ENCODE results near the gene ZFPL1. TPM values are rescaled to one million over a fixed set of nuclear protein-coding genes. Genes with fewer than 3 reads are reported as not detected.
A peak's percentile ranks its signal among the peaks of the same experiment; 100 is the strongest.

Gene ZFPL1
- total and polyA plus RNA-seq, 9 of the 15 experiments (the other 6 are each of a cell fraction or from before 2014, with no cell fraction given): 3.7 to 37.5 (median 22.7) TPM

DNA sequence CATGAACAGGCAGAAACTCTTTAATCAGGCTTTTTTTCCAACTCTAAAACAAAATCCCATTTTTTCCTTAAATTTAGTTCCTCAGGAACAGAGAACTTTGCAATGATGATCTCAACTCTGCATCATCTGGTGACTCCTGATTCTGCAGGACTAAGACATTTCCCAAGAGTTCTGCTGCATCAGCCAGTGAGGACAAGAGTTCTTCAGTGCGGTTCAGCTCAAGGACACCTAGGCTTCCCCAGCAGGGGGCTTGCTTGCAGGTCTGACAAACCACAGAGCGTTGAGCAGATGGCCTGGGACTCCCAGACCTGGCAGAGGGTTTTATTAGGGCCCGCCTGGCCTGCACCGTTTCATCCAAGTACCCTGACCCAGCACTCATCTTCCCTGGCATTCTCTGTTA lies 6.6 kb upstream of the ZFPL1 start (continued):
- TF ChIP-seq, protein P1, sequence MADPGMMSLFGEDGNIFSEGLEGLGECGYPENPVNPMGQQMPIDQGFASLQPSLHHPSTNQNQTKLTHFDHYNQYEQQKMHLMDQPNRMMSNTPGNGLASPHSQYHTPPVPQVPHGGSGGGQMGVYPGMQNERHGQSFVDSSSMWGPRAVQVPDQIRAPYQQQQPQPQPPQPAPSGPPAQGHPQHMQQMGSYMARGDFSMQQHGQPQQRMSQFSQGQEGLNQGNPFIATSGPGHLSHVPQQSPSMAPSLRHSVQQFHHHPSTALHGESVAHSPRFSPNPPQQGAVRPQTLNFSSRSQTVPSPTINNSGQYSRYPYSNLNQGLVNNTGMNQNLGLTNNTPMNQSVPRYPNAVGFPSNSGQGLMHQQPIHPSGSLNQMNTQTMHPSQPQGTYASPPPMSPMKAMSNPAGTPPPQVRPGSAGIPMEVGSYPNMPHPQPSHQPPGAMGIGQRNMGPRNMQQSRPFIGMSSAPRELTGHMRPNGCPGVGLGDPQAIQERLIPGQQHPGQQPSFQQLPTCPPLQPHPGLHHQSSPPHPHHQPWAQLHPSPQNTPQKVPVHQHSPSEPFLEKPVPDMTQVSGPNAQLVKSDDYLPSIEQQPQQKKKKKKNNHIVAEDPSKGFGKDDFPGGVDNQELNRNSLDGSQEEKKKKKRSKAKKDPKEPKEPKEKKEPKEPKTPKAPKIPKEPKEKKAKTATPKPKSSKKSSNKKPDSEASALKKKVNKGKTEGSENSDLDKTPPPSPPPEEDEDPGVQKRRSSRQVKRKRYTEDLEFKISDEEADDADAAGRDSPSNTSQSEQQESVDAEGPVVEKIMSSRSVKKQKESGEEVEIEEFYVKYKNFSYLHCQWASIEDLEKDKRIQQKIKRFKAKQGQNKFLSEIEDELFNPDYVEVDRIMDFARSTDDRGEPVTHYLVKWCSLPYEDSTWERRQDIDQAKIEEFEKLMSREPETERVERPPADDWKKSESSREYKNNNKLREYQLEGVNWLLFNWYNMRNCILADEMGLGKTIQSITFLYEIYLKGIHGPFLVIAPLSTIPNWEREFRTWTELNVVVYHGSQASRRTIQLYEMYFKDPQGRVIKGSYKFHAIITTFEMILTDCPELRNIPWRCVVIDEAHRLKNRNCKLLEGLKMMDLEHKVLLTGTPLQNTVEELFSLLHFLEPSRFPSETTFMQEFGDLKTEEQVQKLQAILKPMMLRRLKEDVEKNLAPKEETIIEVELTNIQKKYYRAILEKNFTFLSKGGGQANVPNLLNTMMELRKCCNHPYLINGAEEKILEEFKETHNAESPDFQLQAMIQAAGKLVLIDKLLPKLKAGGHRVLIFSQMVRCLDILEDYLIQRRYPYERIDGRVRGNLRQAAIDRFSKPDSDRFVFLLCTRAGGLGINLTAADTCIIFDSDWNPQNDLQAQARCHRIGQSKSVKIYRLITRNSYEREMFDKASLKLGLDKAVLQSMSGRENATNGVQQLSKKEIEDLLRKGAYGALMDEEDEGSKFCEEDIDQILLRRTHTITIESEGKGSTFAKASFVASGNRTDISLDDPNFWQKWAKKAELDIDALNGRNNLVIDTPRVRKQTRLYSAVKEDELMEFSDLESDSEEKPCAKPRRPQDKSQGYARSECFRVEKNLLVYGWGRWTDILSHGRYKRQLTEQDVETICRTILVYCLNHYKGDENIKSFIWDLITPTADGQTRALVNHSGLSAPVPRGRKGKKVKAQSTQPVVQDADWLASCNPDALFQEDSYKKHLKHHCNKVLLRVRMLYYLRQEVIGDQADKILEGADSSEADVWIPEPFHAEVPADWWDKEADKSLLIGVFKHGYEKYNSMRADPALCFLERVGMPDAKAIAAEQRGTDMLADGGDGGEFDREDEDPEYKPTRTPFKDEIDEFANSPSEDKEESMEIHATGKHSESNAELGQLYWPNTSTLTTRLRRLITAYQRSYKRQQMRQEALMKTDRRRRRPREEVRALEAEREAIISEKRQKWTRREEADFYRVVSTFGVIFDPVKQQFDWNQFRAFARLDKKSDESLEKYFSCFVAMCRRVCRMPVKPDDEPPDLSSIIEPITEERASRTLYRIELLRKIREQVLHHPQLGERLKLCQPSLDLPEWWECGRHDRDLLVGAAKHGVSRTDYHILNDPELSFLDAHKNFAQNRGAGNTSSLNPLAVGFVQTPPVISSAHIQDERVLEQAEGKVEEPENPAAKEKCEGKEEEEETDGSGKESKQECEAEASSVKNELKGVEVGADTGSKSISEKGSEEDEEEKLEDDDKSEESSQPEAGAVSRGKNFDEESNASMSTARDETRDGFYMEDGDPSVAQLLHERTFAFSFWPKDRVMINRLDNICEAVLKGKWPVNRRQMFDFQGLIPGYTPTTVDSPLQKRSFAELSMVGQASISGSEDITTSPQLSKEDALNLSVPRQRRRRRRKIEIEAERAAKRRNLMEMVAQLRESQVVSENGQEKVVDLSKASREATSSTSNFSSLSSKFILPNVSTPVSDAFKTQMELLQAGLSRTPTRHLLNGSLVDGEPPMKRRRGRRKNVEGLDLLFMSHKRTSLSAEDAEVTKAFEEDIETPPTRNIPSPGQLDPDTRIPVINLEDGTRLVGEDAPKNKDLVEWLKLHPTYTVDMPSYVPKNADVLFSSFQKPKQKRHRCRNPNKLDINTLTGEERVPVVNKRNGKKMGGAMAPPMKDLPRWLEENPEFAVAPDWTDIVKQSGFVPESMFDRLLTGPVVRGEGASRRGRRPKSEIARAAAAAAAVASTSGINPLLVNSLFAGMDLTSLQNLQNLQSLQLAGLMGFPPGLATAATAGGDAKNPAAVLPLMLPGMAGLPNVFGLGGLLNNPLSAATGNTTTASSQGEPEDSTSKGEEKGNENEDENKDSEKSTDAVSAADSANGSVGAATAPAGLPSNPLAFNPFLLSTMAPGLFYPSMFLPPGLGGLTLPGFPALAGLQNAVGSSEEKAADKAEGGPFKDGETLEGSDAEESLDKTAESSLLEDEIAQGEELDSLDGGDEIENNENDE (IDR thresholded peaks at IDR 0.05; ENCODE audit: low read depth, low read length): no peak
- TF ChIP-seq NELFE (IDR thresholded peaks at IDR 0.05; ENCODE audit: insufficient read depth, insufficient read length): no peak
- TF ChIP-seq, protein P2, sequence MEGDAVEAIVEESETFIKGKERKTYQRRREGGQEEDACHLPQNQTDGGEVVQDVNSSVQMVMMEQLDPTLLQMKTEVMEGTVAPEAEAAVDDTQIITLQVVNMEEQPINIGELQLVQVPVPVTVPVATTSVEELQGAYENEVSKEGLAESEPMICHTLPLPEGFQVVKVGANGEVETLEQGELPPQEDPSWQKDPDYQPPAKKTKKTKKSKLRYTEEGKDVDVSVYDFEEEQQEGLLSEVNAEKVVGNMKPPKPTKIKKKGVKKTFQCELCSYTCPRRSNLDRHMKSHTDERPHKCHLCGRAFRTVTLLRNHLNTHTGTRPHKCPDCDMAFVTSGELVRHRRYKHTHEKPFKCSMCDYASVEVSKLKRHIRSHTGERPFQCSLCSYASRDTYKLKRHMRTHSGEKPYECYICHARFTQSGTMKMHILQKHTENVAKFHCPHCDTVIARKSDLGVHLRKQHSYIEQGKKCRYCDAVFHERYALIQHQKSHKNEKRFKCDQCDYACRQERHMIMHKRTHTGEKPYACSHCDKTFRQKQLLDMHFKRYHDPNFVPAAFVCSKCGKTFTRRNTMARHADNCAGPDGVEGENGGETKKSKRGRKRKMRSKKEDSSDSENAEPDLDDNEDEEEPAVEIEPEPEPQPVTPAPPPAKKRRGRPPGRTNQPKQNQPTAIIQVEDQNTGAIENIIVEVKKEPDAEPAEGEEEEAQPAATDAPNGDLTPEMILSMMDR (IDR thresholded peaks at IDR 0.05 in 2 of 3, conservative IDR thresholded peaks at IDR 0.05 in 1 of 3; ENCODE audit: insufficient read depth in 2 of 3, low read depth in 1 of 3, low read length in 3 of 3): peak in 2 of 3 experiments; percentile 6 to 34; a peak in 2 of 6 replicates
- no peak for TF ChIP-seq SREBF2 (CRISPR knock-in tag; IDR thresholded peaks at IDR 0.05)
- TF ChIP-seq BMI1 (IDR thresholded peaks at IDR 0.05; ENCODE audit: low read length): no peak

All from K562 (cell line).